PFSK-1 (cell line): ENCODE data around the gene SOBP.

Experiments used
- FOXP2 ChIP-seq: optimal IDR thresholded peaks from 2 replicates; pipeline ENCODE3; 2011; ENCODE audit warnings: borderline replicate concordance, control low read depth, inconsistent platforms; ENCODE audit not compliant: insufficient read depth; ENCODE audit errors: extremely low read length, extremely low read depth
- POLR2AphosphoS5 ChIP-seq: IDR thresholded peaks from 2 replicates; pipeline ENCODE4 v1.6.1; 2012; ENCODE audit warnings: low read depth, mild to moderate bottlenecking, control low read depth, low read length, moderate library complexity
- SIN3A ChIP-seq: IDR thresholded peaks from 2 replicates; pipeline ENCODE4 v1.6.1; 2012; ENCODE audit warnings: mild to moderate bottlenecking, low read length, moderate library complexity, borderline replicate concordance; ENCODE audit not compliant: insufficient read depth
- TAF1 ChIP-seq: IDR thresholded peaks from 2 replicates; pipeline ENCODE4 v1.6.1; 2012; ENCODE audit warnings: low read length, control low read depth, borderline replicate concordance; ENCODE audit not compliant: insufficient read depth
- TF ChIP-seq, protein P1 (sequence below), 2 experiments: IDR thresholded peaks; 2 replicates each; pipeline versions ENCODE4 v1.6.1 to v1.8.0; 2011 to 2012; ENCODE audit warnings: low read depth in 2 of 2, low read length in 2 of 2, control low read depth in 1 of 2, inconsistent platforms in 1 of 2, mild to moderate bottlenecking in 1 of 2, moderate library complexity in 1 of 2; ENCODE audit not compliant: insufficient read depth in 1 of 2

SOBP gene

DNA sequence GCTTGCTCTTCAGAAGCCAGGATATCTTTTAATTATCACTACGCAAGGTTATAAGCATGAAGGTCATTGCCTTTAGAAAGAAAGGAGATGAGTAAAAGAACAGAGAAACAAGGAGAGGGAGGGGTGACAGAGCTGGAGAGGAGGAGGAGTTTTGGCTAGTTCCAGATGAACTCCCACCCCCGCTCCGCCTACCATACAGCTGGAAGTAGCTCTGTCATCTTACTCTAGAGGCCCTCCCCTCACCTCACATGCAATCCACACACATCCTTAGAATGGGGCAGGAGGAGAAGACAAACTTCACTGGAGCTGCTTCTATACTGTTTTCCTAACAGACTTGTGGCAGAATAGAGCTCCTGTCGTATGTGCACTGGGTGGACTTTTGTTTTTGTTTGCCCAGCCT is 189.5 kb downstream of the SOBP start:
- TF ChIP-seq, protein P1, sequence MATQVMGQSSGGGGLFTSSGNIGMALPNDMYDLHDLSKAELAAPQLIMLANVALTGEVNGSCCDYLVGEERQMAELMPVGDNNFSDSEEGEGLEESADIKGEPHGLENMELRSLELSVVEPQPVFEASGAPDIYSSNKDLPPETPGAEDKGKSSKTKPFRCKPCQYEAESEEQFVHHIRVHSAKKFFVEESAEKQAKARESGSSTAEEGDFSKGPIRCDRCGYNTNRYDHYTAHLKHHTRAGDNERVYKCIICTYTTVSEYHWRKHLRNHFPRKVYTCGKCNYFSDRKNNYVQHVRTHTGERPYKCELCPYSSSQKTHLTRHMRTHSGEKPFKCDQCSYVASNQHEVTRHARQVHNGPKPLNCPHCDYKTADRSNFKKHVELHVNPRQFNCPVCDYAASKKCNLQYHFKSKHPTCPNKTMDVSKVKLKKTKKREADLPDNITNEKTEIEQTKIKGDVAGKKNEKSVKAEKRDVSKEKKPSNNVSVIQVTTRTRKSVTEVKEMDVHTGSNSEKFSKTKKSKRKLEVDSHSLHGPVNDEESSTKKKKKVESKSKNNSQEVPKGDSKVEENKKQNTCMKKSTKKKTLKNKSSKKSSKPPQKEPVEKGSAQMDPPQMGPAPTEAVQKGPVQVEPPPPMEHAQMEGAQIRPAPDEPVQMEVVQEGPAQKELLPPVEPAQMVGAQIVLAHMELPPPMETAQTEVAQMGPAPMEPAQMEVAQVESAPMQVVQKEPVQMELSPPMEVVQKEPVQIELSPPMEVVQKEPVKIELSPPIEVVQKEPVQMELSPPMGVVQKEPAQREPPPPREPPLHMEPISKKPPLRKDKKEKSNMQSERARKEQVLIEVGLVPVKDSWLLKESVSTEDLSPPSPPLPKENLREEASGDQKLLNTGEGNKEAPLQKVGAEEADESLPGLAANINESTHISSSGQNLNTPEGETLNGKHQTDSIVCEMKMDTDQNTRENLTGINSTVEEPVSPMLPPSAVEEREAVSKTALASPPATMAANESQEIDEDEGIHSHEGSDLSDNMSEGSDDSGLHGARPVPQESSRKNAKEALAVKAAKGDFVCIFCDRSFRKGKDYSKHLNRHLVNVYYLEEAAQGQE (IDR thresholded peaks at IDR 0.05; ENCODE audit: insufficient read depth in 1 of 2, low read depth in 2 of 2, low read length in 2 of 2): no peak

DNA sequence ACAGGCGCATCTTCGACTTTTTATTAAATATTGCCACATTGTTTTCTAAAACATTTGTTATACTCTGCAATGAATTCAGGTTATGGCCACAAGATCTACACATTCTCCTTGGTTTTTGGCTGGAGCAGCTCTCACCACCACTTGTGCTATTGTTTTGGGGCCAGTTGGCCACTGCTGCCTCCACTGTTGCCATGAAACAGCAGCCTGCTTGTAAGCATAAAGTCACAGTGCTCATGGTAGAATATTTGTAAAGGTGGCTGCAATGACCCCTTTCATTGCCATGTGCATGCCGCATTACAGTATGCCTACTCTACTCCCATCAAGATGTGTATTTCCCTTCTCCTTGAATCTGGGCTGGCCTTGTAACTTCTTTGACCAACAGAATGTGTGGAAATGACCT is 192.8 kb downstream of the SOBP start:
- no peak for TF ChIP-seq POLR2AphosphoS5
- TF ChIP-seq, protein P1 (IDR thresholded peaks at IDR 0.05; ENCODE audit: insufficient read depth in 1 of 2, low read depth in 2 of 2, low read length in 2 of 2): no peak
- no peak for TF ChIP-seq SIN3A
- TF ChIP-seq FOXP2: no peak
- no peak for TF ChIP-seq TAF1

DNA sequence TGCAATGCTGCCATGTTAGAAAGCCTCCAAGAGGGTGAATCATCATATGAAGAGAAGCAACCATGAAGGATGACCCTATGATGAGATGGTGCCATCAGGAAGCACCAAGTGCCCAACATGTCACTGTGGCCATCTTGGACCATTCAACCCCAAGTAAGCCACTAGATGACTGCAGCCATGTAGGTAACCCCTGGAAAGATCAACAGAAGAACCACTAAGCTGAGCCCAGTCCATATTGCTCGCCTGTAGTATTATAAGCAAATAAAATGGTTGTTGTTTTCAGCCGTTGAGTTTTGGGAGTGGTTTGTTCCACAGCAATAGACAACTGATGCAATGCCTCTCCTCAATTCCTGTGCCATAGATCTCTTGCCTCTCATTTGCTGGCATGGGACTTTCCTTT is 193.3 kb downstream of the SOBP start:
- TF ChIP-seq FOXP2 (no peak), TAF1 (no peak), SIN3A (no peak), POLR2AphosphoS5 (no peak)
- TF ChIP-seq, protein P1 (IDR thresholded peaks at IDR 0.05; ENCODE audit: insufficient read depth in 1 of 2, low read depth in 2 of 2, low read length in 2 of 2): no peak

DNA sequence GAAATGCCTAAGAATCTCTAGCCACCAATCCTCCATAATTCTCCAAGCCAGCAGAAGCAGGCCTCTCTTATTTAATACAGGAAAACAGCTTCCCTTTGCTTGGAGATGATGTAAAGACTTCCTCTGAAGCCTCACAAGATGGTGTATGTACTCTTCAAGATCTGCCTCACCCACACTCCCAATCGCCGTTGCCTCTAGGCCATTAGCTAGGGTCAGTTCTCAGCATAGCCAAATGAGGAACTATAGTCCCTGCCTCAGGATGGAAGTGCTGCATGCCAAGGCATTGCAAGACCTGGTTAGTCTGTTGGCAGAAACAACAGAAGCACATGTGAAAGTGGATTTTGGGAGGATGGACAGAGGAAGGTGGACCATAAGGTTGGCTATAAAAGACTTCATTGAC is 195.1 kb downstream of the SOBP start:
- TF ChIP-seq TAF1 (no peak), POLR2AphosphoS5 (no peak), FOXP2 (no peak)

DNA sequence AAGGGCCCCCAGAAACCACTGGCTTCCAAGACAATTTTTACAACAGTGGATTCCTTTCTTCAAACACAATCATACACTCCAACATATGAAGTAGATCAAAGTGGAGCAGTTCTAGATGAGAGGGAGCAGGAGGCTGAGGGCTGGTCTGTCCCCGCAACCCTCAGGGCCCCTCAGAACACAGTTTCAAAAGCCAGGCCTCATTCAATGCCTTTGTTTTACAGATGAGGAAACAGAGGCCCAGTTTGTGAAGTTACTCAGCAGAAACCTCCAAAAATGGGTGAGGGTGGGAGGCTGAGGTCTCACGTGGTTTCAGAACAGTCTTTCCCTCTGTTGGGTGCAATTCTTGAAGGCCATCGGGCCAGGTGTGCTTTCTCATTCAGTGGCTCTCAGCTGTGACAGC is 199.3 kb downstream of the SOBP start:
- no peak for TF ChIP-seq POLR2AphosphoS5
- TF ChIP-seq, protein P1 (IDR thresholded peaks at IDR 0.05; ENCODE audit: insufficient read depth in 1 of 2, low read depth in 2 of 2, low read length in 2 of 2): no peak
- no peak for TF ChIP-seq FOXP2
- no peak for TF ChIP-seq SIN3A
- no peak for TF ChIP-seq TAF1
